GM12875 (cell line): ENCODE results near the gene DUSP7.

ENCODE experiments used
- H3K4me3 ChIP-seq: one replicate; pipeline ENCODE4 v1.5.1; 2011; ENCODE audit warnings: low read depth, low read length, control low read depth
- CTCF ChIP-seq: IDR thresholded peaks from 2 replicates; pipeline ENCODE4 v1.5.1; 2011; ENCODE audit warnings: low read depth, mild to moderate bottlenecking, control low read depth, inconsistent platforms, low read length, moderate library complexity, borderline replicate concordance; ENCODE audit not compliant: insufficient read depth

The DUSP7 gene

GRCh38 chr3:52032702-52033408 is 23.5 kb downstream of the DUSP7 start:
- no peak for TF ChIP-seq CTCF
- no peak overlapping the region for H3K4me3 ChIP-seq

- TF ChIP-seq CTCF: no peak
- no peak overlapping the region for H3K4me3 ChIP-seq
Measured at GRCh38 chr3:52031896-52032295, 24.5 kb downstream of the DUSP7 start.

GRCh38 chr3:52030714-52031310 is 25.6 kb downstream of the DUSP7 start:
- H3K4me3 ChIP-seq: no peak overlapping the region
- no peak for TF ChIP-seq CTCF

- no peak for TF ChIP-seq CTCF
- no peak overlapping the region for H3K4me3 ChIP-seq
Measured at GRCh38 chr3:52029535-52029934, 26.8 kb downstream of the DUSP7 start.

GRCh38 chr3:52029053-52029452 is 27.3 kb downstream of the DUSP7 start:
- H3K4me3 ChIP-seq: no peak overlapping the region
- TF ChIP-seq CTCF: no peak

GRCh38 chr3:52028572-52028971 is 27.8 kb downstream of the DUSP7 start:
- H3K4me3 ChIP-seq: no peak overlapping the region
- TF ChIP-seq CTCF: no peak

GRCh38 chr3:52026041-52026440 is 30.3 kb downstream of the DUSP7 start:
- H3K4me3 ChIP-seq: no peak overlapping the region
- TF ChIP-seq CTCF: no peak
